HFFc6 (cell line): Measurements from ENCODE around the gene TTC33. TPM values are rescaled to one million over a fixed set of nuclear protein-coding genes. Genes with fewer than 3 reads are reported as not detected.

Experiments used
- DNase-seq: peaks from one replicate; pipeline ENCODE4 v3.0.0-alpha.2; 2018
- H3K27ac Mint-ChIP-seq: 2 replicates; pipeline ENCODE4 v1.8.0; 2020; ENCODE audit warnings: mild to moderate bottlenecking, mixed read lengths
- H3K27me3 Mint-ChIP-seq: 2 replicates; pipeline ENCODE4 v1.8.0; 2021; ENCODE audit warnings: mild to moderate bottlenecking, moderate library complexity, mixed read lengths; ENCODE audit not compliant: insufficient read depth
- H3K36me3 Mint-ChIP-seq: 2 replicates; pipeline ENCODE4 v1.8.0; 2021; ENCODE audit warnings: low read depth, mixed read lengths
- H3K4me1 Mint-ChIP-seq: 2 replicates; pipeline ENCODE4 v1.8.0; 2020; ENCODE audit warnings: low read depth, mixed read lengths
- H3K4me3 Mint-ChIP-seq: 2 replicates; pipeline ENCODE4 v1.8.0; 2020; ENCODE audit warnings: mild to moderate bottlenecking, moderate library complexity, mixed read lengths
- H3K9me3 Mint-ChIP-seq: 2 replicates; pipeline ENCODE4 v1.8.0; 2020; ENCODE audit warnings: mild to moderate bottlenecking, mixed read lengths
- CTCF ChIP-seq: fragments of 200-600 bp; sonication (generic); IDR thresholded peaks from 2 replicates; pipeline ENCODE4 v1.5.0; 2021; ENCODE audit warnings: antibody characterized with exemption, mild to moderate bottlenecking
- total RNA-seq, 6 experiments: library from RNA; stranded (reverse); fragmentation: NEBNext Ultra II Directional; extraction: Animal tissue kit (Norgen Biotek cat#: 25700); gene quantifications; 2 replicates in 1 of 6; 3 replicates in 5 of 6; pipeline ENCODE4 v1.2.3, GENCODE V29; 2021

The TTC33 gene
- total RNA-seq, 6 experiments from 2014 or later, result 8.6 to 11.3 (median 9.8) TPM

- DNase-seq, result no peak
- H3K27ac Mint-ChIP-seq, result no peak overlapping the region
- no peak overlapping the region for H3K4me3 Mint-ChIP-seq
- no peak for TF ChIP-seq CTCF
- no peaks in the 10 kb centered on the region for H3K27me3 Mint-ChIP-seq
- H3K36me3 Mint-ChIP-seq, result no peaks in the 10 kb centered on the region
- no peaks in the 10 kb centered on the region for H3K9me3 Mint-ChIP-seq
- peaks cover 61% of the 10 kb centered on the region for H3K4me1 Mint-ChIP-seq
Measured at GRCh38 chr5:40486437-40487275, 269.1 kb downstream of the TTC33 start.

- no peaks in the 10 kb centered on the region for H3K36me3 Mint-ChIP-seq
- DNase-seq, result no peak
- no peaks in the 10 kb centered on the region for H3K27me3 Mint-ChIP-seq
- H3K4me1 Mint-ChIP-seq, result peaks cover 61% of the 10 kb centered on the region
- H3K9me3 Mint-ChIP-seq, result no peaks in the 10 kb centered on the region
- TF ChIP-seq CTCF, result no peak
- no peak overlapping the region for H3K27ac Mint-ChIP-seq
- H3K4me3 Mint-ChIP-seq, result peak overlapping the region; percentile 39; the same call in 1 of the 2 replicates
Measured at GRCh38 chr5:40485021-40485998, 270.5 kb downstream of the TTC33 start.

- Mint-ChIP-seq H3K27me3 (no peaks in the 10 kb centered on the region), H3K9me3 (no peaks in the 10 kb centered on the region), H3K4me3 (no peak overlapping the region), H3K4me1 (peaks cover 67% of the 10 kb centered on the region), H3K36me3 (no peaks in the 10 kb centered on the region), H3K27ac (no peak overlapping the region)
- DNase-seq, result no peak
- TF ChIP-seq CTCF, result no peak
Measured at GRCh38 chr5:40484495-40484894, 271.3 kb downstream of the TTC33 start.

- H3K27me3 Mint-ChIP-seq, result no peaks in the 10 kb centered on the region
- H3K4me1 Mint-ChIP-seq, result peaks cover 79% of the 10 kb centered on the region
- no peak for DNase-seq
- H3K9me3 Mint-ChIP-seq, result no peaks in the 10 kb centered on the region
- no peak overlapping the region for H3K4me3 Mint-ChIP-seq
- no peaks in the 10 kb centered on the region for H3K36me3 Mint-ChIP-seq
- H3K27ac Mint-ChIP-seq, result no peak overlapping the region
- no peak for TF ChIP-seq CTCF
Measured at GRCh38 chr5:40483316-40483715, 272.4 kb downstream of the TTC33 start.

GRCh38 chr5:40481241-40481640 lies 274.5 kb downstream of the TTC33 start:
- no peak for TF ChIP-seq CTCF
- DNase-seq, result peak; percentile 43
- no peak overlapping the region for H3K27ac Mint-ChIP-seq
- peaks cover 86% of the 10 kb centered on the region for H3K4me1 Mint-ChIP-seq
- no peak overlapping the region for H3K4me3 Mint-ChIP-seq
- no peaks in the 10 kb centered on the region for H3K9me3 Mint-ChIP-seq
- no peaks in the 10 kb centered on the region for H3K36me3 Mint-ChIP-seq
- H3K27me3 Mint-ChIP-seq, result no peaks in the 10 kb centered on the region
